Mucosa of descending colon (tissue), 3 donors: ENCODE results near the gene TRIP13. TPM values are rescaled to one million over a fixed set of nuclear protein-coding genes. Genes with fewer than 3 reads are reported as not detected.
A peak's percentile ranks its signal among the peaks of the same experiment; 100 is the strongest.

Source experiments
- ATAC-seq: fragments of 200-7000 bp; cut with Tn5 transposase; one replicate; pipeline ENCODE4 v1.9.1; 2020; ENCODE audit warnings: mild to moderate bottlenecking, moderate library complexity
- DNase-seq, 3 donors: peaks; one replicate each; pipeline ENCODE4 v3.0.0-alpha.2; 2020
- H3K36me3 ChIP-seq: fragments of 200-600 bp; one replicate; pipeline ENCODE4 v1.8.0; 2021; ENCODE audit warnings: low read depth, mild to moderate bottlenecking
- H3K4me1 ChIP-seq: fragments of 200-600 bp; one replicate; pipeline ENCODE4 v1.8.0; 2021; ENCODE audit warnings: low read depth, mild to moderate bottlenecking
- H3K4me3 ChIP-seq: fragments of 200-600 bp; one replicate; pipeline ENCODE4 v1.8.0; 2021; ENCODE audit warnings: mild to moderate bottlenecking
- H3K9me3 ChIP-seq: fragments of 200-600 bp; one replicate; pipeline ENCODE4 v1.8.0; 2021; ENCODE audit warnings: mild to moderate bottlenecking
- intact Hi-C, 2 donors: fragments of 100-400 bp; cut with DNase I in 1 of 2; cut with micrococcal nuclease in 1 of 2; formaldehyde crosslinking; loops; one replicate each; pipeline versions ENCODE4 v1.11.0 to v1.11.1; 2022; cut with DNase I, micrococcal nuclease
- total RNA-seq, 3 donors: library from RNA; stranded (reverse); fragmentation: NEBNext Ultra II Directional in 2 of 3; extraction: Animal tissue kit (Norgen Biotek cat#: 25700) in 2 of 3; gene quantifications; one replicate each; pipeline versions ENCODE4 v1.2.1 to v1.2.4, GENCODE V29; 2021 to 2023
- TF ChIP-seq, protein P1 (sequence below): fragments of 200-600 bp; IDR thresholded peaks from one replicate; pipeline ENCODE4 v1.8.0; 2022; ENCODE audit warnings: antibody characterized with exemption, mild to moderate bottlenecking
- donor health status: DM: no; HTN: no; CAD: no; lungs with moderate emphysema.
- donor health status: DM: no; HTN: no; CAD: no.
- donor health status: DM: no; HTN: yes; CAD: no.

Gene TRIP13
- total RNA-seq, 3 donors from 2014 or later = 1.4 to 7.1 (median 2.1) TPM

DNA sequence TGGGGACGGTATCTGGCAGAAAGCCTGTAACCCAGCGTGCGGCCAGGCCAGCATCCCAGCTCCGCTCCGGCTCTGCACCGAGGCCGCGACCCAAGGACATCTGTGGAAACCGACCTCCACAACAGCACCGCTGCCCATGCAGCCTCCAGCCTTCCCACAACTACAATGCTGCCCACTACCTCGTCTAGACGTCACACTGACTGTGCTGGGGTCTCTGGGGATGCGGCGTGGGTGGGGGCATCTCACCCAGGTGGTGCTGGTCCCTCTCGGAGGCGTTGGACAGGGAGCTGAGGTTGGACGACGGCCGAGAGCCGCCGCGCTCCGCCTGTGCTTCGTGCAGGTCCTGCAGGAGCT, 27.5 kb upstream of the TRIP13 start:
- H3K36me3 ChIP-seq = peaks cover 8% of the 10 kb centered on the region
- ATAC-seq = no peak
- H3K9me3 ChIP-seq = no peaks in the 10 kb centered on the region
- TF ChIP-seq, protein P1, sequence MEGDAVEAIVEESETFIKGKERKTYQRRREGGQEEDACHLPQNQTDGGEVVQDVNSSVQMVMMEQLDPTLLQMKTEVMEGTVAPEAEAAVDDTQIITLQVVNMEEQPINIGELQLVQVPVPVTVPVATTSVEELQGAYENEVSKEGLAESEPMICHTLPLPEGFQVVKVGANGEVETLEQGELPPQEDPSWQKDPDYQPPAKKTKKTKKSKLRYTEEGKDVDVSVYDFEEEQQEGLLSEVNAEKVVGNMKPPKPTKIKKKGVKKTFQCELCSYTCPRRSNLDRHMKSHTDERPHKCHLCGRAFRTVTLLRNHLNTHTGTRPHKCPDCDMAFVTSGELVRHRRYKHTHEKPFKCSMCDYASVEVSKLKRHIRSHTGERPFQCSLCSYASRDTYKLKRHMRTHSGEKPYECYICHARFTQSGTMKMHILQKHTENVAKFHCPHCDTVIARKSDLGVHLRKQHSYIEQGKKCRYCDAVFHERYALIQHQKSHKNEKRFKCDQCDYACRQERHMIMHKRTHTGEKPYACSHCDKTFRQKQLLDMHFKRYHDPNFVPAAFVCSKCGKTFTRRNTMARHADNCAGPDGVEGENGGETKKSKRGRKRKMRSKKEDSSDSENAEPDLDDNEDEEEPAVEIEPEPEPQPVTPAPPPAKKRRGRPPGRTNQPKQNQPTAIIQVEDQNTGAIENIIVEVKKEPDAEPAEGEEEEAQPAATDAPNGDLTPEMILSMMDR = no peak
- no peaks in the 10 kb centered on the region for H3K4me1 ChIP-seq
- DNase-seq = peak in 1 of 3 donors; percentile 38
- intact Hi-C loops = no loop called here
- H3K4me3 ChIP-seq = no peak overlapping the region

DNA sequence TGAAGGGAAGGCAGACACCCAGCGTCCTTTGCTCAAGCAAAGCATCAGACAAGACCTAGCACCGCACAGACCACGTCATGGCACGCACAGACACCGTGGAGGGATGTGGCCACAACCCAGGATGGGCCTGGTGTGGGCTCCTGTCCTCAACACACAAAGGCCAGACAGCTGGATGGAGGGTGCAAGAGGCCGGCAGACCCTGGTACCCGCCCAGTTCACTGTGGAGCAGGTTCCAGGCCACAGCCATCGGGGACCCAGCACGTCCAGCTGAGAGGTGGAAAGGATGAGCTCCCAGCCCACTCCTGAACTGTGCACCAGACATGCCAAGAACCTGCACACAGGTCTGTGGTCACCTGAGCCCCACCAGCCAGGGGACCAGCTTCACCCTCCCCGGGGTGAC, 26.9 kb upstream of the TRIP13 start:
- H3K36me3 ChIP-seq = peaks cover 8% of the 10 kb centered on the region
- intact Hi-C loops = no loop called here

DNA sequence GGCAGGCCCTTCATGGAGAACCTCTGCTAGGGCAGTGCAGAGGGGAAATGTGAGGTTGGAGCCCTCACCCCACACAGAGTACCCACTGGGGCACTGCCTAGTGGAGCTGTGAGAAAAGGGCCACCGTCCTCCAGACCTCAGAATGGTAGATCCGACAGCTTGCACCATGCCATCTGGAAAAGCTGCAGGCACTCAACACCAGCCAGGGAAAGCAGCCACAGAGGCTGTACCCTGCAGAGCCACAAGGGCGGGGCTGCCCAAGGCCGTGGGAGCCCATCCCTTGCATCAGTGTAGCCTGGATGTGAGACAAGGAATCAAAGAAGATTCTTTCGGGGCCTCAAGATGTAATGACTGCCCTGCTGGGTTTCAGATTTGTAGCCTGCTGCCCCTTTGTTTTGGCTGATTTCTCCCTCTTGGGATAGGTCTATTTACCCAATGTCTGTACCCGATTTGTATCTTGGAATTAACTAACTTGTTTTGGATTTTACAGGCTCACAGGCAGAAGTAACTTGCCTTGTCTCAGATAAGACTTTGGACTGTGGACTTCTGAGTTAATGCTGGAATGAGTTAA, 25.3 kb upstream of the TRIP13 start:
- intact Hi-C loops = no loop called here
- TF ChIP-seq, protein P1 = no peak

More for the DNA sequence above, 26.9 kb upstream of the TRIP13 start:
- TF ChIP-seq, protein P1 = no peak
- Histone ChIP-seq H3K4me3 (no peak overlapping the region), H3K9me3 (no peaks in the 10 kb centered on the region), H3K4me1 (no peaks in the 10 kb centered on the region)
- ATAC-seq (no peak), DNase-seq (peak in 1 of 3 donors; percentile 19)

DNA sequence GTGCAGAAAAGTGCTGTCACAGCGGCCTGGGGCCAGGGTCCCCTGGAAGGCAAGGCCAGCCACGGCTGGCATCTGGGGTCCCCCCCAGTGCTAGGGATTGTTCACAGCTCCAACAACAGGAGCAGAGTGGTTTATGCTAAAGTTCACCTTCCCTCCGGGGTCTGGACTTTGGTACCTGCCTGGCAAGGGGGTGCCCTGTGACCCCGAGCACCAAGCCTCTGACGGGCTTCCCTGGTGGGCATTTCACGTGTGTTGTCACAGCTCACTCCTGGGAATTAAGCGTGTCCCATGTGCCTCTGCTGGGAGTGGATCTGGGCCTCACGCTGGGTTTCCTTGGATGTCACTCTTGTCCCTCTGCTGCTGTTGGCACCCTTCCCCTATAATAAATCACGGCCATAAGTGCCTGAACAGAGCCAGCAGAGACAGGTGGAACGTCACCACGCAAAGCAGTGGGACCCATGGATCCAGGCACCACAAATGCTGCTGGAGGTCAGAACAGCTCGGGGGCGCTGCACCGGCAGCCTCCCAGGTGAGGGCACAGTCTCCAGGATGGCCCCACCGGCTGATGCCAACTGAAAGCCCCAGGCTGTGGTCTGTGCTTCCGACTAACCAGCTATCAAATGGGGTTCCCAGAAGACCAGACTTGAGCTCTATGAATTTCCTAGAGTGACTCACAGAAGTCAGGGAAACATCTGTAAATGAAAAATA, 24.1 kb upstream of the TRIP13 start:
- Histone ChIP-seq H3K4me3 (no peak overlapping the region), H3K36me3 (peaks cover 8% of the 10 kb centered on the region), H3K4me1 (no peaks in the 10 kb centered on the region), H3K9me3 (no peaks in the 10 kb centered on the region)
- intact Hi-C loops = no loop called here
- DNase-seq (no peak), ATAC-seq (no peak)
- TF ChIP-seq, protein P1 = no peak

More for the DNA sequence above, 25.3 kb upstream of the TRIP13 start:
- Histone ChIP-seq H3K9me3 (no peaks in the 10 kb centered on the region), H3K4me3 (no peak overlapping the region), H3K4me1 (no peaks in the 10 kb centered on the region), H3K36me3 (peaks cover 8% of the 10 kb centered on the region)
- ATAC-seq = peak; percentile 40
- peak in 2 of 3 donors; percentile 22 to 33 for DNase-seq

DNA sequence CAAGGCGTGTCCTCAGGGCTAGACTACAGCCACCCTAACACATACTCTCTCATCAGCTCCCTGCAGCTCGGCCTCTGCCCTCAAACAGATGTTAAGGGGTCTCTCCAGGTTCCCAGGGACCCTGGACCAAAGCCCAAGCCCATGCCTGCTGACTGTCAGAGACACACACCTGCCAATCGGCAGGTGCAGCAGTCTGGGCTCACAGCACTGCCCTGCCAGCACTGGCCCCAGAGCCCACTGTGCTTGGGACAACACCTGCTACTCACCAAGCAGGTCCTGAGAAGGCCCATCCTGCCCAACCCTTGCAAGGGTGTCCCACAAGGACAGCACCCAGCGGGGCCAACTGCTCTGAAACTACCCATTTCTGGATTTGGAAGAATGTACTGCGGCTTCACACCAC, 21.7 kb upstream of the TRIP13 start:
- H3K4me1 ChIP-seq = no peaks in the 10 kb centered on the region
- no peak overlapping the region for H3K4me3 ChIP-seq
- ATAC-seq (no peak), DNase-seq (no peak)
- H3K36me3 ChIP-seq = peaks cover 8% of the 10 kb centered on the region
- TF ChIP-seq, protein P1 = no peak
- H3K9me3 ChIP-seq = no peaks in the 10 kb centered on the region
- intact Hi-C loops = no loop called here
